ENCODE results near the gene KCNJ5. TPM values are rescaled to one million over a fixed set of nuclear protein-coding genes. Genes with fewer than 3 reads are reported as not detected.

KCNJ5 gene
- polyA plus RNA-seq, 1 donor (not counting 4 experiments of a cell fraction or from before 2014, with no cell fraction given), result 0.59 TPM

GRCh38 chr11:128897826-128898225 is 6.7 kb downstream of the KCNJ5 start:
- H3K27ac ChIP-seq (ENCODE audit: control insufficient read depth, insufficient read depth, low read length), result no peak overlapping the region
- no peaks in the 10 kb centered on the region for H3K9me1 ChIP-seq (ENCODE audit: control insufficient read depth, extremely low read depth, insufficient read depth, low read length)
- no peak overlapping the region for H2AFZ ChIP-seq (ENCODE audit: control insufficient read depth, low read length)
- H3K27me3 ChIP-seq (ENCODE audit: control insufficient read depth, extremely low read depth, insufficient read depth, low read length), result no peaks in the 10 kb centered on the region
- H3K36me3 ChIP-seq (ENCODE audit: control insufficient read depth in 2 of 2, extremely low read depth in 1 of 2, insufficient read depth in 2 of 2, low read length in 2 of 2), result no peaks in the 10 kb centered on the region
- TF ChIP-seq EZH2 (IDR thresholded peaks at IDR 0.05; ENCODE audit: low read length) (no peak), CTCF (optimal IDR thresholded peaks at IDR 0.05 in 1 of 3, IDR thresholded peaks at IDR 0.05 in 1 of 3, conservative IDR thresholded peaks at IDR 0.05 in 1 of 3; ENCODE audit: extremely low read depth in 1 of 3, insufficient read depth in 2 of 3, low read length in 3 of 3) (no peak)
- H3K4me2 ChIP-seq (ENCODE audit: control insufficient read depth, extremely low read depth, insufficient read depth, low read depth, low read length), result no peak overlapping the region
- H3K9me3 ChIP-seq (ENCODE audit: control insufficient read depth, low read depth, low read length), result no peaks in the 10 kb centered on the region
- H4K20me1 ChIP-seq (ENCODE audit: control insufficient read depth, extremely low read depth, insufficient read depth, low read length), result no peaks in the 10 kb centered on the region
- dilution Hi-C loops (cut with MboI; ENCODE audit: extremely low pct_ligation_motif_present, low sequenced_read_pairs), result no loop called here
- no peaks in the 10 kb centered on the region for H3K79me2 ChIP-seq (ENCODE audit: control insufficient read depth, insufficient read depth, low read length)
- DNase-seq (ENCODE audit: low read depth, low spot score) (no peak), FAIRE-seq (no peak)
- H3K9ac ChIP-seq (ENCODE audit: control insufficient read depth, extremely low read depth, insufficient read depth, low read length), result no peak overlapping the region
- peaks cover 14% of the 10 kb centered on the region for H3K4me1 ChIP-seq (ENCODE audit: control insufficient read depth, extremely low read depth, insufficient read depth, low read length)
- H3K4me3 ChIP-seq (ENCODE audit: control insufficient read depth in 2 of 3, extremely low read depth in 1 of 3, insufficient read depth in 2 of 3, low read depth in 1 of 3, low read length in 3 of 3), result no peak overlapping the region

GRCh38 chr11:128898580-128899344 is 7.6 kb downstream of the KCNJ5 start:
- no peak for TF ChIP-seq CTCF (optimal IDR thresholded peaks at IDR 0.05 in 1 of 3, IDR thresholded peaks at IDR 0.05 in 1 of 3, conservative IDR thresholded peaks at IDR 0.05 in 1 of 3; ENCODE audit: extremely low read depth in 1 of 3, insufficient read depth in 2 of 3, low read length in 3 of 3)
- no peak for TF ChIP-seq EZH2 (IDR thresholded peaks at IDR 0.05; ENCODE audit: low read length)
- peak; percentile 29 for FAIRE-seq

More at GRCh38 chr11:128898580-128899344, 7.6 kb downstream of the KCNJ5 start:
- Histone ChIP-seq H3K9me3 (ENCODE audit: control insufficient read depth, low read depth, low read length) (no peaks in the 10 kb centered on the region), H3K4me3 (ENCODE audit: control insufficient read depth in 2 of 3, extremely low read depth in 1 of 3, insufficient read depth in 2 of 3, low read depth in 1 of 3, low read length in 3 of 3) (no peak overlapping the region), H3K27me3 (ENCODE audit: control insufficient read depth, extremely low read depth, insufficient read depth, low read length) (no peaks in the 10 kb centered on the region), H3K79me2 (ENCODE audit: control insufficient read depth, insufficient read depth, low read length) (no peaks in the 10 kb centered on the region), H3K4me2 (ENCODE audit: control insufficient read depth, extremely low read depth, insufficient read depth, low read depth, low read length) (peak overlapping the region; percentile 42), H2AFZ (ENCODE audit: control insufficient read depth, low read length) (no peak overlapping the region), H4K20me1 (ENCODE audit: control insufficient read depth, extremely low read depth, insufficient read depth, low read length) (no peaks in the 10 kb centered on the region), H3K9ac (ENCODE audit: control insufficient read depth, extremely low read depth, insufficient read depth, low read length) (no peak overlapping the region), H3K27ac (ENCODE audit: control insufficient read depth, insufficient read depth, low read length) (no peak overlapping the region), H3K36me3 (ENCODE audit: control insufficient read depth in 2 of 2, extremely low read depth in 1 of 2, insufficient read depth in 2 of 2, low read length in 2 of 2) (no peaks in the 10 kb centered on the region), H3K4me1 (ENCODE audit: control insufficient read depth, extremely low read depth, insufficient read depth, low read length) (peaks cover 23% of the 10 kb centered on the region), H3K9me1 (ENCODE audit: control insufficient read depth, extremely low read depth, insufficient read depth, low read length) (no peaks in the 10 kb centered on the region)
- dilution Hi-C loops (cut with MboI; ENCODE audit: extremely low pct_ligation_motif_present, low sequenced_read_pairs), result no loop called here
- DNase-seq (ENCODE audit: low read depth, low spot score), result no peak
